ENCODE results near the gene TTYH2. TPM values are rescaled to one million over a fixed set of nuclear protein-coding genes. Genes with fewer than 3 reads are reported as not detected.

Gene TTYH2
- 1.8 TPM in 2 replicates for total RNA-seq

GRCh38 chr17:74212913-74213791, at the start of gene TTYH2:
TSS of gene TTYH2 (plus strand) at chr17:74213571. CDS start at chr17:74213588, 17 bp downstream.

GRCh38 chr17:74203439-74204240, 9.7 kb upstream of the TTYH2 start, which contains the start of gene RPL38:
TSS of gene RPL38 (plus strand) at chr17:74203678. CDS start at chr17:74203956, 278 bp downstream.

DNA sequence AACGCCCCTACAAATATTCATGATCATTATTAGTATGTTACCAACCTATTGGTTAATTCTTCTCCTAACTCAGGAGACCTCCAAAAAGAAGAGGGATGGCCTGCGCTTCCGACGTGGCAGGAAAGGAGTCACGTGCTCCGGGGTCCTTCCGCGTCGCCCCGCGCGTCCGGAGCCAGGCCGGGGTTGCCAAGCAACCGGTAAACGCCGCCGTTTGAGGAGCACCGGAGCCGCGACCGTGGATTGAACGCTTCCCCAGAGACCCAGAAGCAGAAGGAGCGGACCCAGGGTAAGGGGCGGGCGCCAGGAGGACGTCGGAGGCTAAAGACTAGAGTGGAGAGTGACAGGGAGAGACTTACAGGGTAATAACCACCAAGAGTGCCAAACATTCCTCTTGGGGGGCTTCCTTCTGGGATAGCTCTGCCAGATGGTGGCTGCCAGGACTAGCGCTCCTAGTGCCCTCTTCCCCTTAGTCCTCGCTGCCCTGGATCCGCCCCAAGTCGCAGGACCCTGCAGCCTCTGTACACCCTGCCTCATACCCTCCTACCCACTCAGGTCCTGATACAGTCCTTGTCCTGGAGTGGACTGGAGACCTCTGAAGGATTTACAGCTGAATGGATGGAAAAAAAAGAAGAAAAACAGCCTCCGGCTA, 60.8 kb downstream of the TTYH2 start, which contains the start of gene DNAI2:
DNAI2 (plus strand) TSS at position 175 of the 649 bp plus-strand sequence. CDS start 7,584 bp downstream, outside the sequence.

Other genes with a start within 250 kb of the TTYH2 start
- gene RPL38, start 9.9 kb upstream of the TTYH2 start, total RNA-seq = 1,145 and 1,229 TPM in 2 replicates
- not detected in 2 replicates for gene DNAI2, start 60.7 kb downstream of the TTYH2 start, total RNA-seq
- not detected in 2 replicates for gene KIF19, start 112.7 kb downstream of the TTYH2 start, total RNA-seq
- gene BTBD17, start 148.3 kb downstream of the TTYH2 start, total RNA-seq = not detected in 2 replicates
- gene GPR142, start 153.9 kb downstream of the TTYH2 start, total RNA-seq = 0.26 TPM in 1 of 2 replicates, not detected in the other
- 13.8 and 15.0 TPM in 2 replicates for gene GPRC5C, start 218.5 kb downstream of the TTYH2 start, total RNA-seq

All from smooth muscle cell of the pulmonary artery (primary cell).